Smooth muscle cell (in vitro differentiated cells): ENCODE measurements around the gene FBXL4. TPM values are rescaled to one million over a fixed set of nuclear protein-coding genes. Genes with fewer than 3 reads are reported as not detected.
"Not testable (repeated sequence)": the region's sequence is repeated elsewhere in the genome, so short reads cannot be mapped to it uniquely, and the experiment has no call there.

ENCODE experiments used
- DNase-seq: peaks from one replicate; lab custom pipeline; 2025; ENCODE audit not compliant: unreplicated experiment; lab: John Stamatoyannopoulos, UW
- H2AFZ ChIP-seq: fragments of 200-600 bp; sonication (generic); 2 replicates; pipeline ENCODE4 v1.6.0; 2016; ENCODE audit warnings: antibody characterized with exemption, low read depth, mild to moderate bottlenecking
- H3F3A ChIP-seq: fragments of 200-600 bp; sonication (generic); 2 replicates; pipeline ENCODE4 v1.6.0; 2017; ENCODE audit warnings: antibody characterized with exemption, low read depth
- H3K27ac ChIP-seq: fragments of 200-600 bp; sonication (generic); 2 replicates; pipeline ENCODE4 v1.5.1; 2016; ENCODE audit warnings: low read depth, mild to moderate bottlenecking
- H3K27me3 ChIP-seq: fragments of 200-600 bp; sonication (generic); 2 replicates; pipeline ENCODE4 v1.6.1; 2016; ENCODE audit warnings: low read depth, mild to moderate bottlenecking
- H3K36me3 ChIP-seq: fragments of 200-600 bp; sonication (generic); 2 replicates; pipeline ENCODE4 v1.5.1; 2016; ENCODE audit warnings: low read depth
- H3K4me1 ChIP-seq: fragments of 200-600 bp; sonication (generic); 2 replicates; pipeline ENCODE4 v1.5.1; 2016; ENCODE audit warnings: low read depth
- H3K4me2 ChIP-seq: fragments of 200-600 bp; sonication (generic); 2 replicates; pipeline ENCODE4 v1.6.0; 2016; ENCODE audit warnings: mild to moderate bottlenecking
- H3K4me3 ChIP-seq: fragments of 200-600 bp; sonication (generic); 2 replicates; pipeline ENCODE4 v1.5.1; 2016; ENCODE audit warnings: mild to moderate bottlenecking
- H3K79me2 ChIP-seq: fragments of 200-600 bp; sonication (generic); 2 replicates; pipeline ENCODE4 v1.6.0; 2016; ENCODE audit warnings: low read depth, mild to moderate bottlenecking
- H3K9ac ChIP-seq: fragments of 200-600 bp; sonication (generic); 2 replicates; pipeline ENCODE4 v1.6.0; 2016; ENCODE audit warnings: low read depth
- H3K9me3 ChIP-seq: fragments of 200-600 bp; sonication (generic); replicated peaks from 2 replicates; pipeline ENCODE4 v1.5.1; 2016; ENCODE audit warnings: low read depth
- H4K20me1 ChIP-seq: fragments of 200-600 bp; sonication (generic); 2 replicates; pipeline ENCODE4 v1.6.0; 2016; ENCODE audit warnings: low read depth
- CTCF ChIP-seq: fragments of 200-600 bp; sonication (generic); IDR thresholded peaks from 2 replicates; pipeline ENCODE4 v1.5.1; 2017; ENCODE audit warnings: borderline replicate concordance, mild to moderate bottlenecking, antibody characterized with exemption; ENCODE audit not compliant: insufficient read depth, poor library complexity, severe bottlenecking
- WGBS: methylation state at CpG from one replicate; pipeline ENCODE4 v1.1.7; 2016; ENCODE audit warnings: low lambda C conversion rate; 5-methylcytosine and 5-hydroxymethylcytosine counted together
- polyA plus RNA-seq: library from polyadenylated mRNA; unstranded; fragments of >200 nt; fragmentation: Nextera tagmentation; extraction: Ambion mirVana; gene quantifications from 2 replicates; pipeline ENCODE4 v1.2.1, GENCODE V29; 2016
- total RNA-seq: library from RNA; depleted of rRNA; stranded (reverse); fragments of >200 nt; gene quantifications from 2 replicates; pipeline ENCODE4 v1.2.3, GENCODE V29; 2014

FBXL4 gene
- total and polyA plus RNA-seq, 2 experiments from 2014 or later = 7.3 to 18.8 TPM

DNA sequence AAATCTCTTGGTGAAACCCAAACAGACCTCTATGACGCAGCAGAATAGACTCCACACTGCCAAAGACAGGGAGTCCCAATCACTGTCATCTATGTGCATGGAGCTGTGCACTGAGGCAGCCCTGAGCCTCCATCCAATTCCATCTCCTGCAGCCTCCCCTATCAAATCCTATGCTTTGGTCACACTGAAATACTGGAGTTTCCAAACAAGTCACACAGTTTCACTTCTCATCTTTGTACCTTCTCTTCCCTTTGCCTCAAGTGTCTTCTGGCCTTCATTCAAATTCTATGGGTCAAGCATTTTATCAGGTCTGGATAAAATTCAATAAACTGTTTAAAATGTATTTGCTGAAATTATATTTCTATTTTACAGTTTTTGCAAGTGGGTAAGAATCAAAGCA, 38.5 kb downstream of the FBXL4 start:
- Histone ChIP-seq H2AFZ (no peak overlapping the region), H3K4me3 (no peak overlapping the region), H3K79me2 (no peaks in the 10 kb centered on the region), H3F3A (no peaks in the 10 kb centered on the region), H3K9me3 (no peaks in the 10 kb centered on the region), H3K9ac (no peak overlapping the region), H3K27ac (no peak overlapping the region), H3K36me3 (peaks cover 10% of the 10 kb centered on the region), H4K20me1 (no peaks in the 10 kb centered on the region), H3K4me2 (no peak overlapping the region), H3K4me1 (no peaks in the 10 kb centered on the region), H3K27me3 (no peaks in the 10 kb centered on the region)
- no peak for TF ChIP-seq CTCF
- WGBS = 95% methylated on average over 1 of the region's 1 CpG
- no peak for DNase-seq

GRCh38 chr6:98906342-98906741, 41.4 kb downstream of the FBXL4 start:
- H3K36me3 ChIP-seq = peaks cover 15% of the 10 kb centered on the region
- H4K20me1 ChIP-seq, H3F3A ChIP-seq, H2AFZ ChIP-seq, H3K9me3 ChIP-seq, H3K27ac ChIP-seq, H3K79me2 ChIP-seq, H3K4me3 ChIP-seq, H3K4me2 ChIP-seq, H3K27me3 ChIP-seq, DNase-seq, H3K9ac ChIP-seq, H3K4me1 ChIP-seq: not testable (repeated sequence)
- 100% methylated on average over 1 of the region's 1 CpG for WGBS

GRCh38 chr6:98905759-98906158, 42.0 kb downstream of the FBXL4 start:
- Histone ChIP-seq H3K4me1 (no peaks in the 10 kb centered on the region), H3K9ac (no peak overlapping the region), H4K20me1 (no peaks in the 10 kb centered on the region), H2AFZ (no peak overlapping the region), H3K4me2 (no peak overlapping the region), H3K36me3 (peaks cover 15% of the 10 kb centered on the region), H3K27ac (no peak overlapping the region), H3F3A (no peaks in the 10 kb centered on the region), H3K4me3 (no peak overlapping the region), H3K27me3 (no peaks in the 10 kb centered on the region), H3K9me3 (no peaks in the 10 kb centered on the region), H3K79me2 (no peaks in the 10 kb centered on the region)
- DNase-seq = no peak
- TF ChIP-seq CTCF = no peak
- 95% methylated on average over 4 of the region's 4 CpGs for WGBS

DNA sequence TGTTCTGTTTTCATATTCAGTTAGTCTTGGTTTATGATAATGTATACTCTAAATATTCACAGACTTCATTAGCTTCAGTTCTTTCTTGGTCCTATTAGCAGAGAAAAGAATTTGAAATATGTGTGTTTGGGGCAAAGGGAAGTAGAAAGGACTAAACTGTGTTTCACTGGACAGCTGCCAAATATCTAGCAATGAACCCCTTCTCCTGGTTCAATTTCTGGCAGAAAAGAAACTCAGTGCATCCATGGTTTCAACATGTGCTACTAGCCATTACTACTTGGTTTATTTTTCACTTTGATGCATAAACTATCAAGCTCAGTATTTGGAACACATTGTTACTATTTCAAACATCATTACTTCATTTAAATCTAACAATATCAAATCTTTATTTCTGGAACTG, 43.6 kb downstream of the FBXL4 start:
- H3K4me3 ChIP-seq = no peak overlapping the region
- TF ChIP-seq CTCF = no peak
- no peaks in the 10 kb centered on the region for H4K20me1 ChIP-seq
- no peak for DNase-seq
- H3K9ac ChIP-seq = no peak overlapping the region
- no peak overlapping the region for H3K4me2 ChIP-seq
- no peaks in the 10 kb centered on the region for H3K27me3 ChIP-seq
- H3K79me2 ChIP-seq = no peaks in the 10 kb centered on the region
- peaks cover 28% of the 10 kb centered on the region for H3K36me3 ChIP-seq
- H3K27ac ChIP-seq = no peak overlapping the region
- no peak overlapping the region for H2AFZ ChIP-seq
- H3F3A ChIP-seq = no peaks in the 10 kb centered on the region
- no peaks in the 10 kb centered on the region for H3K9me3 ChIP-seq
- H3K4me1 ChIP-seq = no peaks in the 10 kb centered on the region
